ENCODE data around the gene MYO10.

Gene MYO10

GRCh38 chr5:16803831-16804230 lies 132.3 kb downstream of the MYO10 start:
- DNase-seq, result no peak
- intact Hi-C loops (cut with DNase I), result no loop called here

GRCh38 chr5:16800477-16800876 lies 135.6 kb downstream of the MYO10 start:
- no peak for DNase-seq
- intact Hi-C loops (cut with DNase I), result no loop called here

- intact Hi-C loops (cut with DNase I), result no loop called here
- DNase-seq, result no peak
Observed at GRCh38 chr5:16799796-16800195, 136.3 kb downstream of the MYO10 start.

DNA sequence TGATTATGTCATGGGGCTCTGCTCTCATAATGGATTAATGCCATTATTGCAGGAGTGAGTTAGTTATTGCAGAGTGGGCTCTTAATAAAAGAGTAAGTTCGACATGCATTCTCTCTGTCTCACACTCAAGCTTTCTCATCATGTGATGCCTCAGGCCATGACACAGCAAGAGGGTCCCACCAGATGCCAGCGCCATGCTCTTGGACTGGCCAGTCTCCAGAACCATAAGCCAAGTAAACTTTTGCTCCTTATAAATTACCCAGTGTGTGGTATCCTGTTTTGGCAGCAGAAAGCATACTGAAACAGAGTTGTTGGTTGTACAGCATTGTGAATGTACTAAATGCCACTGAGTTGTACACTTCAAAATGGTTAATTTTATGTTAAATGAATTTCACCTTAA lies 138.1 kb downstream of the MYO10 start:
- intact Hi-C loops (cut with DNase I), result no loop called here
- DNase-seq, result no peak

DNA sequence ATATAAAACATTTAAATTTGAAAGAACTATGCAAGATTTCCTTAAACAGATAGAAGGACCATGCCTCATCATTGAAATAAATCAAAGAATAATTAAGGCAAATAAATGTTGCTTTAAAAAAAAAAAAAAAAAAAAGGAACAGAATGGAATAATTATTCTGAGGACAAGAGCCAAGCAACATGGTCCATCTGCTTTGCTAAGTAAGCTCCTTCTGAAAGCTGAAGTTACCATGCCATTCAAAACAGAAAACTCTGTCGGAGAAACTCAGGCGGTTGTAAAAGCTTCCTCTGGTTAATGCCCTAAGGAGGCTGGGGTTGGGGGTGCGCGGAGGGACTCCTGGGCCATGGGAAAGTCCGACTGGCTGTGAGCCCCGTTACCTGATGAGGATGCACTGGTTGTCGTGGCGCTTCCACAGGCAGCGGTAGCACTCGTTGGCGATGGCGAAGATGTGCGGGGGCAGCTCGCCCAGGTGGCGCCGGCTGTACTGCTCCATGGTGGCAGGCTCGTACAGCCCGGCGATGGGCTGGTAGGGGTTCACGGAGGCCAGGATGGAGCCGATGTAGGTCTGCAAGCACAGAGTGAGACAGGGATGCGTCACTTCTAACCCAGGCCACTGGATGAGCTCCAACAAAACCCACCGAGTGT lies 141.7 kb downstream of the MYO10 start:
- intact Hi-C loops (cut with DNase I), result loop anchor here (5.0 kb wide), 1 partner anchor 408 kb away; no protein-coding TSS in a partner anchor
- no peak for DNase-seq

DNA sequence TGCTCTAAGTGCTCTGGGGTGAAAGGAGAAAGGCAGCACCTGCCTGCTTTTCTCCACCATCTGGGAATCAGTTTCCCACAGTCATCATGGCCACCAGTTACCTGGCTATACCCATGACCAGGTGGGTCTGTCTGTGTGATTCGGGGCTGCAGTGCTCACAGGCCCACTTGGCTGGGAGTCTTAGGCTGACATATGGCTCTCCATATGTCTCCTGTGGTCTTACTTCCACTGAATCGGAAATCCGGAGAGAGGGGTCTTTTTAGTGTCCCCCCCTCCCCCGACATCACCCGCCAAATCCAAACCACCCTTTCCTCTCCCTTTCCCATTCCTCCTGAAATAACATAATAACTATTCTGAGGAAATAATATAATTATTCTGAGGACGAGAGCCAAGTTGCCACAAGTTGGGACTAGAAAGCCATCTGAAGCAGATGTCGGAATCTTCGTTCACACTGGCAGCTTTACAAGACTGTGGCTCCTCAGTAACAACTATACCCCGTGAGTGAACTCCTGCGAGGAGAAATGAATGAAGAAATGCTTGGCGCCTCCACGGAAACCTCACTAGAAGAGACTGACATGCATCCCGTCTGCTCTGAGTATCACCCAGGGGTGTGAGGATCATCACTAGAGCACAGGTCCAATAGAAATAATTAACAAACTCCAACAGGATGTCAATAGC lies 143.4 kb downstream of the MYO10 start:
- no peak for DNase-seq
- intact Hi-C loops (cut with DNase I), result loop anchor here (5.0 kb wide), 1 partner anchor 410 kb away; no protein-coding TSS in a partner anchor

DNA sequence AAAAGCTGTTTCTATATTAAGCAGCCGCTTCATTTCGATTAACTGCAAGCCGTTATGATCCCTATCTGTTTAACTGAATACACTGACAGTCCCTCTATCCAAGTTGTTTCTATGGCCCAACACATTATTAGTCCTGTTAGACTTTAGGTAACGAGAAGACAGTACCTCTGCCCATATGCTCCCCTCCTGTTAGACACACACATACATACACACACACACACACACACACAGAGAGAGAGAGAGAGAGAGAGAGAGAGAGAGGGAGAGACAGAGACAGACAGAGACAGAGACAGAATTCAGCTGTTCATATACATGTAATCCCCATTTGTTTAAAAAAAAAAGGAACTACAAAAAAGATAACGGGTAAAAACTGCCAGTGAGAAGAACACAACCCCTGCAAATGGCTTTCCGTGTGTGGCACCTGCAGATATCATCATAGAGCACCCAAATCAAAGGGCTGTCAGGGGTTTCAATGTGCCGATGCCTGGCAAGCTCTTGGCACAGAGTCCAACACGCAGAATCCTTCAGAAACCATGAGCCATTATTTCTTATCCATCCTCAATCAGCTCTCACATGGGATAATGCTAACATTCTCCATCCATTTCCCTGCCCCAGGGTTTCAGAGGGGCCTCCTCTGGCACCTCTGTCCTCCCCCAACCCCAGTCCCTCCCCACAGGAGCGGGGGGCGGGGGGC lies 144.0 kb downstream of the MYO10 start:
- intact Hi-C loops (cut with DNase I), result loop anchor here (5.0 kb wide), 1 partner anchor 410 kb away; no protein-coding TSS in a partner anchor
- no peak for DNase-seq

GRCh38 chr5:16791036-16791705 lies 144.9 kb downstream of the MYO10 start:
- peak in 26 of 42 donors; percentile 15 to 80 (median 44) for DNase-seq
- intact Hi-C loops (cut with DNase I), result loop anchor here (5.0 kb wide), 1 partner anchor 411 kb away; no protein-coding TSS in a partner anchor

DNA sequence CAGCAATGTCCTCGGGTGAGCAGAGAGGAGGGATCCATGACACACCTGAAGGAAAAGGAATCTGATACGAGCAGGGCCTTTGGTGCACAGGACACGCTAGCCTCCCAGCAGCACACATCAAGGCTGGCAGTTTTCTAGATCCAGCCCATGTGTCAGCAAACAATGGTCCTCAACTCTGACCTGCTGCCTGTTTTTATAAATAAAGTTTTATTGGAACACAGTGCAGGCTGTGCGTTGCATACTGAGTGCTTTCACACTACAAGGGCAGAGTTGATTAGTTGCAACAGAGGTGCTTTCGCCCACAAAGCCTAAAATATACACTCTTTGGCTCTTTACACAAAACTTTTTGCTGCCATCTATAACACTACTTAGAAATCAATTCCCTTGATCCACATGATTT lies 147.1 kb downstream of the MYO10 start:
- no peak for DNase-seq

GRCh38 chr5:16787278-16787677 lies 148.8 kb downstream of the MYO10 start:
- intact Hi-C loops (cut with DNase I), result no loop called here
- no peak for DNase-seq

More for the DNA sequence above, 147.1 kb downstream of the MYO10 start:
- intact Hi-C loops (cut with DNase I), result no loop called here

GRCh38 chr5:16784843-16785791 lies 151.0 kb downstream of the MYO10 start:
- intact Hi-C loops (cut with DNase I), result no loop called here
- DNase-seq, result peak in 24 of 42 donors; percentile 16 to 66 (median 37)

DNA sequence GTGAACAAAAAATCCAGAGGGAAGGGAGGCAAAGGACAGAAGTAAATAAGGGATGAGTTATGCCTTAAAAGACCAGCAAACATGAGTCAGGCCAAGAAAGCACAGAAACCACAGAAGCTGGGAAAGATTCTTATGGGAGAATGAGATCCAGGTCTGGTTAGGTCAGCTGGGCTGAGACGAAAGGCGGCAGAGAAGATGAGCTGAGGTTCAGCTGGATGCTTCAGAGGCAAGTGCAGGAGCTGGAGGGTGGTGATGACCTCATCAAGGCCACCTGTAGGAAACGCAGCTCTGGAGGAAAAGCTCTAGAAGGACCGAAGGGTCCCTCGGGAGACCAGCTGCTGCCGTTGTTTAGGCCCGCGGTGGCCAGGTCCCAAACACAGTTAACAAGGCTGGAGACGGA lies 152.0 kb downstream of the MYO10 start:
- intact Hi-C loops (cut with DNase I), result no loop called here
- no peak for DNase-seq

GRCh38 chr5:16781828-16782626 lies 154.1 kb downstream of the MYO10 start:
- no peak for DNase-seq
- intact Hi-C loops (cut with DNase I), result no loop called here

- no peak for DNase-seq
- intact Hi-C loops (cut with DNase I), result no loop called here
Observed at GRCh38 chr5:16780325-16780724, 155.8 kb downstream of the MYO10 start.

DNA sequence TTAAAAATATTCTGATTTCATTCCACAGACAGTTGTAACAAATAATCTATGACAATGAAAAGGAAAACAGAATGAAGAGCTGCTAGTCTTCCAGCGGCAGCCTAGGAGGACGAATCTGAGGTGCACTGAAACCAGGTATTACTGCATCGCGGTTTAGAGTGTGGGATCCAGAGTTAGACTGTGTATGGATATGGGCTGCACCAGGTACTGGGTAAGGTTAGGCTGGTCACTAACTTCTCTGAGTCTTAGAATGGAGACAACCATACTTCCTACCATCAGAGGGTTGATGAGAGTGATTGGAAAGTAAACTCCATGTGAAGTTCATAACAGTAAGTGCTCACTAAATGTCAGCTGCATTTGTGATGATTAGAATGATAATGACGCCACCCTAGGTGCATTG lies 158.7 kb downstream of the MYO10 start:
- no peak for DNase-seq
- intact Hi-C loops (cut with DNase I), result no loop called here

- DNase-seq, result peak in 39 of 42 donors; percentile 27 to 72 (median 49)
- intact Hi-C loops (cut with DNase I), result no loop called here
Observed at GRCh38 chr5:16776611-16777251, 159.4 kb downstream of the MYO10 start.

DNA sequence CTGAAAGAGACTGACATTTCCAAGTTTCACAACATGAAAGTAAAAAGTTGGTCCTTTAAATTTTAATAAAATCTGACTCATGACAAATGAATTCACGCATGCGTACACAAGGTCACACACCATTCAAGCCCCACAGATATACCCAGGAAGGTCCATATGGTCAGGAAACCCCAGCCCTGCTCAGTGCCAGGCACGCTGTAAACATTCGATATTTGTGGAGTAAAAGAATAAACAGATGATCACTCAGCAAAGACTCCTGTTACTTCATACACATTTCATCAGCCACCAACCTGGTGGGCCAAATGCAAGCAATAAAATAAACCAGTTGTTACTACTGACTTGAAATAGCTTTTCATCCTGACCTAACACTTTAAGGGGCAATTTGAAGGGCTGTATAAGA lies 161.3 kb downstream of the MYO10 start:
- intact Hi-C loops (cut with DNase I), result no loop called here

More for the DNA sequence above, 161.3 kb downstream of the MYO10 start:
- no peak for DNase-seq

All from head of caudate nucleus (tissue), 42 donors.